ENCODE measurements around the gene BBS10. TPM values are rescaled to one million over a fixed set of nuclear protein-coding genes. Genes with fewer than 3 reads are reported as not detected.

The BBS10 gene
- total RNA-seq, 1 donor from 2014 or later, result 17.6 TPM

Other genes with a start within 250 kb of the BBS10 start
- gene OSBPL8, start 211.4 kb upstream of the BBS10 start, total RNA-seq, result 103 TPM

All from sciatic nerve (tissue), 1 donor.